NCI-H2029 treated with DMSO at 0.1 percent for 48 hours (cell line): ENCODE data around the gene IGSF9B.

Source experiments
- DNase-seq: peaks from one replicate; lab custom pipeline; 2025; lab: John Stamatoyannopoulos, UW

IGSF9B gene

GRCh38 chr11:133936592-133936991, 20.2 kb downstream of the IGSF9B start:
- no peak for DNase-seq

DNA sequence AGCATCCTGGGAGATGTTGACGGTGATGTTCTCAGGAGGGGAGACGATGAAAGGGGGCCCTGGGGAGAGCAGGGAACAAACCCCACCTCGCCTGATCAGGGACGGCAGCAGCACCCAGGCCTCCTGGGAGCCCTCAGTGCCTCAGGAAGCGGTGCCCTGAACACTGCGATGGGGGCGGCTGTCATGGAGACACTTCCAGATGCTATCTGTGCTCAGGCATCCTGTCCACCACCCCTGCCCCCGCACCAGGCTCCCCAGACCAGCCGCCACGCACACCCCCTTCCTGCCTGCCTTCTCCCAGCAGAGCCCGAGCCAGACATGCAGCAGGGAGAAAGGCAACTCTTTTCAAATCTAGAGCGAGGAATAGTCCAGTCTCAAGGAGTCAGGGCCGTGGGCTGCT, 20.6 kb downstream of the IGSF9B start:
- no peak for DNase-seq

GRCh38 chr11:133935551-133935910, 21.2 kb downstream of the IGSF9B start:
- no peak for DNase-seq

GRCh38 chr11:133934599-133935550, 21.9 kb downstream of the IGSF9B start:
- DNase-seq = no peak

DNA sequence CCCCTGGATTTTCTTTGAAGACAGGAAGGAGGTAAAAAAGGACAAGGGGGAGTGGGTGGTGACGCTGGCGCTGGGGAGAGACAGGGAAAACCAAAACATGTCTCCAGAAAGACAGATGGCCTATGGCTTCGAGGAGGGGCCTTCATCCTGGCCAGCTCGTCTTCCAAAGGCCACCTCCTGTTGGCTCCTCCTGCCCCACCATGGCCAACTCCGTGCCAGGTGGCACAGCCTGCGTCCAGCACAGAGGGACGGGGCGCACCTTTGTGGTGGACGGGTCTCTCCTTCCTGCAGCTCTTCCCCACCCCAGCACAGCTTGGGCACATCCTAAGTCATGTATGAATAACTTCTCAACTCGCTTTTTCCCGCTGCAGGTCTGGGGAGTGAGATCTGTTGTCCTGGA, 22.7 kb downstream of the IGSF9B start:
- DNase-seq = no peak

GRCh38 chr11:133931449-133932060, 25.2 kb downstream of the IGSF9B start:
- no peak for DNase-seq

DNA sequence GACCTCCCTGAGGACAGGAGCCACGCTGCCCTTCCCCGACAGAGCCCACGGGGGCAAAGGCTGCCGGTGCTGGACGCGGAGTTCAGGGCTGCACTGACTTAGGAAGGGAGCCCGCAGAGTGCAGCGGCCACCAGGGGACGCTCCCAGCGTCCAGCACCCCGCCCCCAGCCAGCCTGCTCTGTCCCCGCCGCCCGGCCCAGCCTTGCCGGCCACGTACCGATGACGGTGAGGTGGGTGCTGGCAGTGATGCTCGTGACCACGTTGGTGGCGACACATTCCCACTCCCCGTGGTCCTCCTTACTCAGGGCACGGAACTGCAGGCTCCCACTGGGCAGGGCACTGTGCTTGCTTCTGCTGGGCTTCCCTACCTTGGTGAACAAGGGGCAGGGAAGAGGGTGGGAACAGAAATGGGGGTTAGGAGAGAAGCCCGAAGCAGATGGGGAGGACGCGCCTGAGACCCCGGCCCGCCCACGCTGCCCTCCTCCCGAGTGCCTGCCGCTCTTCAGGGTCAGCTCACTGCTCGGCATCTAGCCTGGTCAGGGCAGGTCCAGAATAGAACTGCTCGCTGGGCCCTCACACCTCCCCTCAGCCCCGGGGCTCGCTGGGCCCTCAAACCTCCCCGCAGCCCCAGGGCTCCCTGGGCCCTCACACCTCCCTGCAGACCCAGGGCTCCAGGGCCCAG, 25.9 kb downstream of the IGSF9B start:
- DNase-seq = no peak

DNA sequence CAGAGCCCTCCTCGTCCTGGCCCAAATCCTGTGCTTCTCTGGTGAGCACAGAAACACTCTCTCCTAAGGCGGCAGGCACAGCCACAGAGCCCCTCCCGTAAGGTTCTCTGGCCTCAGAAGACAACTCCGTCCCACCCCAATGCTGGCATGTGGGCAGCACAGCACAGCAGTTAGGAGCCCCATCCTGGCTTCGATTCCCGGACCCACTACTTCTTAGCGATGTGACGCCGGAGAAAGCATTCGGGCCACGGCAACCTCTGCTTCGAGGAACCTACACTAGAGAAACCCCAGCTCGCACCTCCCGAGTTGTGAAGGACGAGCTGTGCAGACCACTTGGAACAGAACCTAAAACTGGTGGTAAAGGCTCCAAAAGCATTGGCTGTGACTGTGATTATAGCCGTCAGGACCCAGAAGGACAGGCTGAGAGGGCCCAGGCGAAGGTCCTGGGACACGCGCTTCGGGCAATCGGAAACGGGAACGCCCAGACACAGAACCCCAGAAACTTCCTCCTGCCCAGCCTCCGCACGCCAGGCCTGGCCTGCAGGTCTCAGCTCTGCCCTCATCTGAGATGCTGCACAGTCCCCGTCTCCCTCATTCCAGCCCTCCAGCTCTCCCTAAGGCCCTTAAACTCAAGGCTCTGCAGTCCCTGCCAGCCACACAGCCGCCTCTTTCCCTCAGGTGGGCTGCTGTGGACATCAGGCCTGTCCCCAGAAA, 26.6 kb downstream of the IGSF9B start:
- no peak for DNase-seq

GRCh38 chr11:133929401-133930052, 27.2 kb downstream of the IGSF9B start:
- no peak for DNase-seq

DNA sequence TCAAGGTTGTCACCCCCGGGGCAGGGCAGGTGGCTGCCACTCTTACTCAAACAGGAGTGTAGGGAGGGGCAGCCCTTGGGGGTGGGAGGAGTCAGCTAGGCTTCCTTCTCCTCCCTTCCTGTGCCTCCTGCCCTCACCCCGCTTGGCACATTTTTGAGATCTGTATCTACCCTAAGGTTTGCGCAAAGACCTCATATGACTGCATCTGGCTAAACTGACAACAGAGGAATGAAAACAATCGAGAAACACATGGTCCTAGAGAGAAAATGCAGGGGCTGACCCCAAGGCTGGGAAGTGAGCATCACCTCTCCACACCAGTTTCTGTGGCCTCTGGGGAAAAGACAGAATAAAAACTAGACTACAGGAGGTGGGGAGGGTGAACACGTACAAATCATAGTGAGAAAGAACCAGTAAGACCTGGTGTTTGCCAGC, 28.1 kb downstream of the IGSF9B start:
- peak; percentile 10 for DNase-seq

DNA sequence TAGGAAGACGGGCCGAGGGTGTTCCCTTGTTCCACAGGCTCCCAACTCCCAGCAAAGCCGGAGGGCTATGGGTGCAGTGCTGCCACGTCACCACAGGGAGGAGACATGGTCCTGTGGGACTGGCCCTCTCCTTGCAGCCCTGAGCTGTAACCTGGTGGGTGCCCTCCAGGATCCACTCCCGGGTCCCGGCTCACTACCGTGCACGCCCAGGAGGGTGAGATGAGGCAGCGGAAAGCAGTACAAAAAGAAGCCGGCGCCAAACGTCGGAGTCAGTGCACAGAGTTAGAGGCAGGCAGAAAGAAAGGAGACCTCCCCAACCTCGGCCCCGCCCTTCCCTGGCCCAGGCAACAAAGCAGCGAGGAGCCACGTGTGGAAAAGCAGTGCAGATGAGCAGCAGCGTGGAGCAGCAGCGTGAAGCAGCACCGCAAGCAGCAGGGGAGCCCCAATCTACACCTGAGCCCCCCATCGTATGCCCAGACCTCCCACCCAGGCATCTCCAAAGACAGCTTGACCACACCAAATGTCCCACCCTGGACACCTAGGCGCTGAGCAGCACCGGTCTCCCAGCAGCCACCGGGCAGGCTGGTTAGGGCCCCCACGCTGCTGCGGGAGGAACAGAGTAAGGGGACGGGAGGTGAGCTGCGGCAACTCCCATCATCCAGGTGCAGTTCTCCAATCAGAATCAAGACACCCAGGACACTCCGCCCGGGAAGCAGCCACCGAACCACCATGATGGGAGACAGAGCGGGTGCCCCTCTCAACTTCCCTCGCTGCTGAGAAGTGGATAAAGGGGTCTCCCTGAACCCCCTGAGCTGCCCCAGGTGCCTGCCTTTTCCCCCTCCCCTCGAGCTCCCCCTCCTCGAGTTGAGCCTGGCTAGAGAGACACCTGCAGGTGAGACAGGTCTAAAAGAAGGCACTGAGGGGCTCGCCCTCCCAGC, 28.8 kb downstream of the IGSF9B start:
- DNase-seq = peak; percentile 81

- no peak for DNase-seq
Observed at GRCh38 chr11:133926466-133927246, 30.1 kb downstream of the IGSF9B start.

DNA sequence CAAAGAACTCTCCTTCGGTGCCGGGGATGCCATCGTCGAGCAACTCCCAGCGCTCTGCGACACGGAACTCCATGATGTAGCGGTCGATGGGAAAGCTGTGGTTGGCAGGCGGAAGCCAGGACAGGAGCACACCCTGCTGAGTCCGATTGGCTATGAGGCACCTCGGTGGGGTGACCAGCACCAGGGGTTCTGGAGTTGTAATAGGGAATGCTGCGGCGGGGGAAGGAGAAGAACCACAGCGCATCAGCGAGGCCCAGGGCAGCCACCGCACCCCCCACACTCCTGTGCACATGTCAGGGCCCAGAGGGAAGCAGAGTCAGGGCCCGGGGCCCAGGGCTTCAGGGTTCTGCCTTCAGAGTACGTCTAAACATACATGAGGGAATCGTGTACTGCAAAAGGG, 31.0 kb downstream of the IGSF9B start:
- no peak for DNase-seq

- DNase-seq = no peak
Observed at GRCh38 chr11:133924661-133925060, 32.1 kb downstream of the IGSF9B start.

DNA sequence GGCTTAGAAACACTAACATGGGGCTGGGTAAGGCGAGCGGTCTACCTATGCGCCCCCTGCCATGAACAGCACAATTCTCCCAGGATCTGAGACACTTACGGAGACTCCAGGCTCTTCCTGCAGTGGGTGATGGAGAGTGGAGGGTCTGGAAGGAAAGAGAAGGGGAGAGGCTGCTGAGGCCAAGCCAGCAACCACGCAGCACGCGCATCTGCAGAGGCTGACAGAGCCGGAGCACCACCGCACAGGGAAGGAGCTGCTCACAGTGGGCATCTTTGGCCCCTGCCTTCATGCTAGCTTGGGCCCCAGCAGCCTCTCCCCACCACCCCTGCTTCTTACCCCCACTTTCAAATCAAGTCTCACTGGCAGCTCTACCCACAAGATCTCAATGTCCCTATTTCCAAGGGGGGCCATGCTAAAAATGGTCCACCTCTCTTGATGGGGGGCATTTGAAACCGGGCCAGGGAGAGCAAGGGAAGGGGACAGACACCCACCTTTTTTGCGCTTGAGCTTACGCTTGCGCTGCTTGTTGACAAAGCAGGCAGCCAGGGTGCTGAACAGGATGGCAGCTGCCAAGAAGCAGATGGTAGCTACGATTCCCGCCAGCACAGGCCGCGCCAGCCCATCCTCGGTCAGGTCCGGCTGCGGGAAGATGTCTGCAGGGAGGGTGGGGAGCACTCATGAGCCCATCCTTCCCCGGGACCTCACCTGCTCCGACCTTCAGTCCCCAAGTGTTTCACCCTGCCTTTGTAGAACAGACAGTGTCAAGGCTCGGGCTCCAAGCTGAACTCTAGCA, 34.5 kb downstream of the IGSF9B start:
- DNase-seq = no peak

GRCh38 chr11:133921513-133921912, 35.3 kb downstream of the IGSF9B start:
- DNase-seq = no peak

DNA sequence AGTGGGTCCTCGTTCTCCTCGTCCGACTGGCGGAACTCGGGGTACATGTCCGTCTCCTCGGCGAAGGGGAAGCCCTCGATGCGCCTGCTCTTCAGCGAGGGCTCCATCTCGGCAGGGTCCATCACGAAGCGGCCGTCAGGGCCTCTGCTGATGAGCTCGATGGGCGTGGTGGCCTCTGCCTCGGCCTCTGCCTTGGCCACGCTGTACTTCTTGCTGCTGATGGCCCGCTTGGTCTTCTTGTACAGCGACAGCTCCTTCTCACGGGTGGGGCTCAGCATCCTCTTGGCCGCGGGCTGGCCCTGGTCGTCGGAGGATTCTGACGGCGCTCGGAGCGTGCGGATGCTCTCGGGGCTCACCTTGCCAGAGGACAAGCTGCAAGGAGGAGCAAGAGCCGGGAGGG, 35.7 kb downstream of the IGSF9B start:
- DNase-seq = no peak

- DNase-seq = no peak
Observed at GRCh38 chr11:133920109-133920990, 36.4 kb downstream of the IGSF9B start.
